Thoracic aorta (tissue), 2 donors: Measurements from ENCODE around the gene STAP2. TPM values are rescaled to one million over a fixed set of nuclear protein-coding genes. Genes with fewer than 3 reads are reported as not detected.

Experiments
- ATAC-seq: fragments of 150-250 bp; one replicate; pipeline ENCODE4 v1.8.0; 2017; ENCODE audit warnings: low read depth; ENCODE audit not compliant: insufficient number of reproducible peaks, low FRiP score
- DNase-seq: peaks from one replicate; pipeline ENCODE4 v3.0.0-alpha.2; 2020; ENCODE audit warnings: low spot score
- H3K27ac ChIP-seq, 2 donors: fragments of 200-600 bp; sonication (generic); 1 replicate in 1 of 2; 2 replicates in 1 of 2; pipeline ENCODE4 v1.5.1; 2016; ENCODE audit warnings: mild to moderate bottlenecking in 2 of 2, moderate library complexity in 2 of 2
- H3K27me3 ChIP-seq: fragments of 200-600 bp; sonication (generic); replicated peaks from 2 replicates; pipeline ENCODE4 v1.6.0; 2016; ENCODE audit warnings: mild to moderate bottlenecking; ENCODE audit not compliant: insufficient read depth
- H3K36me3 ChIP-seq: fragments of 200-600 bp; sonication (generic); one replicate; pipeline ENCODE4 v1.5.1; 2016
- H3K4me1 ChIP-seq, 2 donors: fragments of 200-600 bp; sonication (generic); 1 replicate in 1 of 2; 2 replicates in 1 of 2; pipeline versions ENCODE4 v1.5.1 to v1.6.0; 2016; ENCODE audit warnings: low read depth in 2 of 2, mild to moderate bottlenecking in 1 of 2; ENCODE audit not compliant: control insufficient read depth in 1 of 2
- H3K4me3 ChIP-seq: fragments of 200-600 bp; sonication (generic); 2 replicates; pipeline ENCODE4 v1.5.1; 2016; ENCODE audit warnings: mild to moderate bottlenecking
- H3K9me3 ChIP-seq: fragments of 200-600 bp; sonication (generic); 2 replicates; pipeline ENCODE4 v1.5.1; 2016
- total RNA-seq, 2 donors: library from RNA; depleted of rRNA; stranded (reverse); fragments of >200 nt; gene quantifications; one replicate each; pipeline versions ENCODE4 v1.1.0 to v1.2.3, GENCODE V29; 2016
- TF ChIP-seq, protein P1 (sequence below): fragments of 200-600 bp; sonication (generic); IDR thresholded peaks from one replicate; pipeline ENCODE4 v1.5.1; 2019; ENCODE audit warnings: antibody characterized with exemption

Gene STAP2
- total RNA-seq, 2 donors from 2014 or later: not detected

DNA sequence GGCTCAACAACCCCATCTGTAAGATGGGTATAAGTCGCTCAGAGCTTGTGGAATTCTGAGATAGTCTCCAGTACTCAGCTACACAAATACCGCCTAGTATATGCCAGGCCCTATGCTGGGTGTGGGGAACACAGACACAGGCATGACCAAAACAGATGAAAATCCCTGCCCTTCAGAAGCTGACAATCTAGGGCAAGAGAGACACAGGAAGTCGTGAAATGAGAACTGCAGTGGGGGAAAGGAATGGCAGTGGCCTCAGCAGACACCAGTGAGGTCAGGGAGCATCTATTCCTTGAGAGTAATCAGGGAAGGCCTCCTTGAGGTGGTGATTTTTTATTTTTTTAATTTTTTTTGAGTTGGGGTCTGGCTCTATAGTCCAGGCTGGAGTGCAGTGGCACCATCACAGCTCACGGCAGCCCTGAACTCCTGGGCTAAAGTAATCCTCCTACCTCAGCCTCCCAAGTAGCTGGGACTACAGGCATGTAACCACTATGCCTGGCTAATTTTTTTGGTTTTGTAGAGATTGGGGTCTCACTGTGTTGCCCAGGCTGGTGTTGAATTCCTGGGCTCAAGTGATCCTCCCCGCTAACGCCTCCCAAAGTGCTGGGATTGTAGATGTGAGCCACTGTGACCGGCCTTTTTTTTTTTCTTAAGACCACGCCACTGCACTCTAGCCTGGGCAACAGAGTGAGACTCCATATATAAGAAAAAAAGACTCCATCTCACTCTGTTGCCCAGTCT, 39.6 kb downstream of the STAP2 start:
- ATAC-seq (no peak), DNase-seq (no peak)
- Histone ChIP-seq H3K4me3 (no peak overlapping the region), H3K9me3 (no peaks in the 10 kb centered on the region), H3K27ac (no peak overlapping the region), H3K27me3 (no peaks in the 10 kb centered on the region), H3K36me3 (no peaks in the 10 kb centered on the region), H3K4me1 (no peaks in the 10 kb centered on the region)
- TF ChIP-seq, protein P1, sequence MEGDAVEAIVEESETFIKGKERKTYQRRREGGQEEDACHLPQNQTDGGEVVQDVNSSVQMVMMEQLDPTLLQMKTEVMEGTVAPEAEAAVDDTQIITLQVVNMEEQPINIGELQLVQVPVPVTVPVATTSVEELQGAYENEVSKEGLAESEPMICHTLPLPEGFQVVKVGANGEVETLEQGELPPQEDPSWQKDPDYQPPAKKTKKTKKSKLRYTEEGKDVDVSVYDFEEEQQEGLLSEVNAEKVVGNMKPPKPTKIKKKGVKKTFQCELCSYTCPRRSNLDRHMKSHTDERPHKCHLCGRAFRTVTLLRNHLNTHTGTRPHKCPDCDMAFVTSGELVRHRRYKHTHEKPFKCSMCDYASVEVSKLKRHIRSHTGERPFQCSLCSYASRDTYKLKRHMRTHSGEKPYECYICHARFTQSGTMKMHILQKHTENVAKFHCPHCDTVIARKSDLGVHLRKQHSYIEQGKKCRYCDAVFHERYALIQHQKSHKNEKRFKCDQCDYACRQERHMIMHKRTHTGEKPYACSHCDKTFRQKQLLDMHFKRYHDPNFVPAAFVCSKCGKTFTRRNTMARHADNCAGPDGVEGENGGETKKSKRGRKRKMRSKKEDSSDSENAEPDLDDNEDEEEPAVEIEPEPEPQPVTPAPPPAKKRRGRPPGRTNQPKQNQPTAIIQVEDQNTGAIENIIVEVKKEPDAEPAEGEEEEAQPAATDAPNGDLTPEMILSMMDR: no peak

DNA sequence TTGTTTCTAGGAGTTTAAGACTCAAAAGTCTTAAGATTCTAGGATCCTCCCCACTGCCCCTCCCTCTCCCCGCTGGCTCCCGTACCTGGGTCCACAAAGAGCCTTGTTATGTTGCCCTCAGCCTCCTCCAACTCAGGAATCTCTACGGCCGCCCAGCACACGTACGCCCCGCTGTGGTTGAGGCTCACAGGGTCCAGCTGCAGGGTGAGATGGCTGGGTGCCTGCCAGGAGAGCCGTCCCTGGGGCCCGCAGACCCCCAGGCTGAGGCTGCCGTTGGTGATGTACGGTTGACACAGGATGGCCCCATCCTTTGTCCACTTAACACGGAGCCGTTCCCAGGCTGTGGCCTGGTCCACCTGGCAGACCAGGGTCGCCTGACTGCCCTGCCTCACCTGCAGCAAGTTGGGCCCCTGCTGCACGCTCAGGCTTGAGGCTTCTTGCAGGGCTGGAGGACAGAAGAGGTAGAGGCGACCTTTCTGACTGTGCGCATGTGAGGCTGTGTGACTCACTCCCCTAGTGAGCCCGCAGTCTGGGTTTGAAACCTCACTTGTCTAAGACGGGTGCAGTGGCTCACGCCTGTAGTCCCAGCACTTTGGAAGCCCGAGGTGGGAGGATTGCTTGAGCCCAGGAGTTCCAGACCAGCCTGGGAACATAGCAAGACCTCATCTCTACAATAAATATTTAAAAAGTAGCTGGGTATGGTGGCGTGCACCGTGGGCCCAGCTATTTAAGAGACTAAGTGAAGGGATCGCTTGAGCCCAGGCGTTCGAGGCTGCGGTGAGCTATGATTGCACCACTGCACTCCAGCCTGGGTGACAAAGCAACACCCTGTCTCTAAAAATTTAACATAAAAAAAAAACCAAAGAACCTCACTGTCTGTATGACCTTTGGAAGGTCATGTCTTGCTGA, 40.5 kb downstream of the STAP2 start:
- H3K36me3 ChIP-seq: no peaks in the 10 kb centered on the region
- H3K9me3 ChIP-seq: no peaks in the 10 kb centered on the region
- H3K4me1 ChIP-seq: no peaks in the 10 kb centered on the region
- DNase-seq (no peak), ATAC-seq (no peak)
- H3K4me3 ChIP-seq: no peak overlapping the region
- TF ChIP-seq, protein P1: no peak
- H3K27ac ChIP-seq: no peak overlapping the region
- no peaks in the 10 kb centered on the region for H3K27me3 ChIP-seq

- DNase-seq (no peak), ATAC-seq (no peak)
- no peak overlapping the region for H3K4me3 ChIP-seq
- no peaks in the 10 kb centered on the region for H3K36me3 ChIP-seq
- no peaks in the 10 kb centered on the region for H3K27me3 ChIP-seq
- no peak overlapping the region for H3K27ac ChIP-seq
- H3K4me1 ChIP-seq: no peaks in the 10 kb centered on the region
- no peaks in the 10 kb centered on the region for H3K9me3 ChIP-seq
- TF ChIP-seq, protein P1: no peak
Measured at GRCh38 chr19:4295972-4296771, 42.5 kb downstream of the STAP2 start.

- no peak for ATAC-seq
- TF ChIP-seq, protein P1: no peak
- Histone ChIP-seq H3K4me1 (no peaks in the 10 kb centered on the region), H3K27ac (no peak overlapping the region), H3K36me3 (no peaks in the 10 kb centered on the region), H3K27me3 (no peaks in the 10 kb centered on the region), H3K9me3 (no peaks in the 10 kb centered on the region), H3K4me3 (no peak overlapping the region)
- no peak for DNase-seq
Measured at GRCh38 chr19:4294389-4294788, 44.2 kb downstream of the STAP2 start.
